K562 (cell line): ENCODE measurements around the gene MAP4K5. TPM values are rescaled to one million over a fixed set of nuclear protein-coding genes. Genes with fewer than 3 reads are reported as not detected.
A peak's percentile ranks its signal among the peaks of the same experiment; 100 is the strongest.

Experiments used
- ATAC-seq: fragments of 200-7000 bp; cut with Tn5 transposase; 3 replicates; pipeline ENCODE4 v1.9.1; 2020; ENCODE audit warnings: moderate library complexity
- BruUV-seq: library from RNA; stranded (reverse); fragments of 400-500 nt; replicated peaks from 2 replicates; lab custom pipeline; 2021; lab: Mats Ljungman, UMichigan
- CTCF ChIA-PET: fragments of 300-600 bp; formaldehyde crosslinking; extraction: SDS; loops from one replicate; lab custom pipeline; 2021; ENCODE audit warnings: low intra/inter-chr PET ratio; lab: Yijun Ruan, JAX
- POLR2A ChIA-PET: fragments of 300-600, 350-650 bp; sonication (Branson Sonifier 250); formaldehyde crosslinking; extraction: SDS; loops from one replicate; lab custom pipeline; 2021; ENCODE audit warnings: antibody characterized with exemption, inconsistent platforms; lab: Yijun Ruan, JAX
- DNase-seq, 4 experiments: peaks; one replicate each; pipeline versions ENCODE4 v3.0.0 to v3.0.0-alpha.2; 2011 to 2018; ENCODE audit warnings: low spot score in 3 of 4, mixed read lengths in 3 of 4; ENCODE audit errors: extremely low read depth in 1 of 4
- FAIRE-seq: peaks from 2 replicates; lab custom pipeline; 2011; peaks lifted over from hg19 to GRCh38; lab: Jason Lieb, UNC
- H2AFZ ChIP-seq: 2 replicates; pipeline ENCODE4 v1.6.0; 2011; ENCODE audit warnings: low read depth, low read length, control low read depth, inconsistent platforms
- H3K27ac ChIP-seq: fragments of 200-600 bp; 3 replicates; pipeline ENCODE4 v1.8.0; 2011; ENCODE audit warnings: low read depth, mild to moderate bottlenecking, control low read depth, inconsistent platforms, low read length, moderate library complexity, mixed read lengths; ENCODE audit errors: extremely low read depth
- H3K27me3 ChIP-seq, 2 experiments: fragments of 300-600 bp in 1 of 2; 2 replicates in 1 of 2; 3 replicates in 1 of 2; pipeline versions ENCODE4 v1.6.0 to v1.8.0; 2011; ENCODE audit warnings: inconsistent platforms in 2 of 2, low read length in 2 of 2, mild to moderate bottlenecking in 1 of 2, mixed read lengths in 1 of 2, moderate library complexity in 1 of 2; ENCODE audit not compliant: control insufficient read depth in 2 of 2, insufficient read depth in 2 of 2
- H3K36me3 ChIP-seq: fragments of 300-600 bp; 3 replicates; pipeline ENCODE4 v1.8.0; 2011; ENCODE audit warnings: mild to moderate bottlenecking, low read length, inconsistent platforms; ENCODE audit not compliant: control insufficient read depth, insufficient read depth
- H3K4me1 ChIP-seq, 2 experiments: fragments of 200-600 bp in 1 of 2; replicated peaks in 1 of 2; 2 replicates in 1 of 2; 3 replicates in 1 of 2; pipeline versions ENCODE4 v1.5.1 to v1.8.0; 2011; ENCODE audit warnings: inconsistent platforms in 2 of 2, low read length in 2 of 2, mild to moderate bottlenecking in 1 of 2, mixed read lengths in 1 of 2, moderate library complexity in 1 of 2; ENCODE audit not compliant: control insufficient read depth in 2 of 2, insufficient read depth in 2 of 2
- H3K4me2 ChIP-seq: 2 replicates; pipeline ENCODE4 v1.6.1; 2011; ENCODE audit warnings: low read length, control low read depth, inconsistent platforms, mixed read lengths; ENCODE audit not compliant: insufficient read depth
- H3K4me3 ChIP-seq: fragments of 200-600 bp; sonication (generic), shearing (Covaris generic); 2 replicates; pipeline ENCODE4 v1.5.1; 2016; ENCODE audit warnings: control low read depth, inconsistent platforms
- H3K79me2 ChIP-seq: fragments of 200-600 bp; 3 replicates; pipeline ENCODE4 v1.8.0; 2011; ENCODE audit warnings: low read length, inconsistent platforms; ENCODE audit not compliant: control insufficient read depth, insufficient read depth
- H3K9ac ChIP-seq, 2 experiments: 2 replicates each; pipeline versions ENCODE4 v1.6.0 to v1.6.1; 2011; ENCODE audit warnings: low read depth in 2 of 2, low read length in 2 of 2, control low read depth in 1 of 2, inconsistent platforms in 1 of 2, mild to moderate bottlenecking in 1 of 2, mixed read lengths in 1 of 2; ENCODE audit not compliant: insufficient read depth in 1 of 2
- H3K9me1 ChIP-seq: one replicate; pipeline ENCODE4 v1.6.0; 2011; ENCODE audit warnings: inconsistent platforms, mild to moderate bottlenecking, low read length, moderate library complexity; ENCODE audit not compliant: control insufficient read depth, insufficient read depth
- H3K9me3 ChIP-seq: replicated peaks from 2 replicates; pipeline ENCODE4 v1.5.1; 2011; ENCODE audit warnings: low read depth, low read length, inconsistent platforms; ENCODE audit not compliant: control insufficient read depth, insufficient read depth
- H4K20me1 ChIP-seq: replicated peaks from 2 replicates; pipeline ENCODE4 v1.6.1; 2011; ENCODE audit warnings: low read length, inconsistent platforms, mixed read lengths; ENCODE audit not compliant: control insufficient read depth, insufficient read depth
- CBFA2T3 ChIP-seq: fragments of 450-650 bp; IDR thresholded peaks from 2 replicates; pipeline ENCODE4 v1.6.1; 2017
- CHD2 ChIP-seq: IDR thresholded peaks from 2 replicates; pipeline ENCODE4 v1.6.1; 2011; ENCODE audit warnings: low read depth, low read length
- KAT2B ChIP-seq: IDR thresholded peaks from one replicate; pipeline ENCODE4 v1.6.1; 2012; ENCODE audit warnings: low read depth, mild to moderate bottlenecking, control low read depth, inconsistent platforms, low read length, moderate library complexity
- KHSRP ChIP-seq: fragments of 450-650 bp; IDR thresholded peaks from 2 replicates; pipeline ENCODE4 v1.6.1; 2017
- SMAD4 ChIP-seq: fragments of 250-450 bp; sonication (Bioruptor Pico); conservative IDR thresholded peaks from 2 replicates; pipeline ENCODE4 v1.8.0; 2021; ENCODE audit warnings: inconsistent platforms, mild to moderate bottlenecking, moderate library complexity
- SNRNP70 ChIP-seq: fragments of 200-400 bp; formaldehyde crosslinking; optimal IDR thresholded peaks from 2 replicates; pipeline ENCODE3; 2017; ENCODE audit warnings: low read depth, low read length
- TBP ChIP-seq: optimal IDR thresholded peaks from 2 replicates; pipeline ENCODE3; 2011; ENCODE audit warnings: low read depth, low read length, improper control_type of control experiment
- TCF7L2 ChIP-seq: fragments of 150-350 bp; IDR thresholded peaks from 2 replicates; pipeline ENCODE4 v1.6.1; 2016; ENCODE audit warnings: low read depth, mild to moderate bottlenecking, low read length, moderate library complexity
- TFAP4 ChIP-seq: sonication (generic); formaldehyde crosslinking; IDR thresholded peaks from 2 replicates; pipeline ENCODE4 v1.8.0; 2022; ENCODE audit warnings: missing genetic modification reagents, mild to moderate bottlenecking, moderate library complexity, borderline replicate concordance
- ZFP30 ChIP-seq: fragments of 250-450 bp; sonication (Bioruptor Pico); IDR thresholded peaks from 2 replicates; pipeline ENCODE4 v1.8.0; 2022; ENCODE audit warnings: moderate library complexity, mild to moderate bottlenecking, inconsistent platforms, borderline replicate concordance
- ZNF197 ChIP-seq: fragments of 200-800 bp; sonication (Bioruptor generic); IDR thresholded peaks from 2 replicates; pipeline ENCODE4 v1.6.1; 2016; ENCODE audit warnings: low read depth, missing genetic modification characterization, missing compliant biosample characterization
- ZNF592 ChIP-seq: fragments of 450-650 bp; IDR thresholded peaks from 2 replicates; pipeline ENCODE4 v1.6.1; 2017; ENCODE audit warnings: antibody characterized with exemption, mild to moderate bottlenecking
- ZNF695 ChIP-seq: fragments of 450-650 bp; formaldehyde crosslinking; IDR thresholded peaks from 2 replicates; pipeline ENCODE4 v1.4.0; 2020; ENCODE audit warnings: mild to moderate bottlenecking, moderate library complexity
- WGBS: fragments of 100-300 bp; shearing (Covaris generic); methylation state at CpG from one replicate; pipeline ENCODE4 v1.1.6; 2016; ENCODE audit warnings: low coverage, mixed read lengths; ENCODE audit not compliant: insufficient coverage; ENCODE audit errors: missing lambda C conversion rate; 5-methylcytosine and 5-hydroxymethylcytosine counted together
- in situ Hi-C: fragments of 300-500 bp; cut with MboI; formaldehyde crosslinking; loops from 4 replicates; pipeline ENCODE4 v1.15.0; 2018; ENCODE audit warnings: inconsistent platforms, mixed read lengths
- intact Hi-C: fragments of 100-400 bp; cut with micrococcal nuclease; formaldehyde crosslinking; loops from 2 replicates; pipeline ENCODE4 v1.14.2; 2022
- polyA plus RNA-seq, 8 experiments: library from polyadenylated mRNA; depleted of rRNA in 4 of 8; stranded (reverse) in 5 of 8; unstranded in 3 of 8; fragments of >200 nt; fragmentation: Nextera tagmentation in 2 of 8; fragmentation: Illumina TruSeq in 1 of 8; extraction: Ambion mirVana in 2 of 8; extraction: Trizol in 1 of 8; gene quantifications; 2 replicates each; pipeline versions ENCODE4 v1.2.1 to v1.2.3, GENCODE V29; 2011 to 2014; ENCODE audit warnings: inconsistent platforms in 1 of 8, missing spikeins in 1 of 8
- total RNA-seq, 7 experiments: library from RNA; depleted of rRNA in 6 of 7; stranded (reverse); fragments of >200 nt in 6 of 7; fragmentation: Illumina TruSeq in 2 of 7; extraction: Trizol in 2 of 7; gene quantifications; 2 replicates each; pipeline versions ENCODE4 v1.2.1 to v1.2.3, GENCODE V29; 2011 to 2021; ENCODE audit warnings: low replicate concordance in 1 of 7

MAP4K5 gene
- total and polyA plus RNA-seq, 9 of the 15 experiments (the other 6 are each of a cell fraction or from before 2014, with no cell fraction given): 5.9 to 29.4 (median 18.0) TPM

- Histone ChIP-seq H3K27me3 (no peaks in the 10 kb centered on the region), H3K27ac (no peak overlapping the region), H3K4me1 (no peaks in the 10 kb centered on the region), H3K4me3 (no peak overlapping the region), H4K20me1 (no peaks in the 10 kb centered on the region), H3K9me3 (peaks cover 2% of the 10 kb centered on the region; the same call in 1 of the 2 replicates), H3K9me1 (no peaks in the 10 kb centered on the region)
- in situ Hi-C loops: no loop called here
- ATAC-seq (no peak), FAIRE-seq (no peak)
- intact Hi-C loops: no loop called here
- POLR2A ChIA-PET: no interaction called here
- CTCF ChIA-PET: no interaction called here
- no TSS peak for BruUV-seq
- TF ChIP-seq CBFA2T3 (peak; percentile 30), CHD2 (no peak), KAT2B (no peak)
- TF ChIP-seq, all 486 proteins: peak for 1
- no peak overlapping the region for H2AFZ ChIP-seq
- 94% methylated on average over 2 of the region's 2 CpGs for WGBS
- no peak overlapping the region for H3K4me2 ChIP-seq
- H3K9ac ChIP-seq: no peak overlapping the region
- no peak for DNase-seq
- no peaks in the 10 kb centered on the region for H3K79me2 ChIP-seq
- peaks cover 25% of the 10 kb centered on the region; the same call in 2 of the 3 replicates for H3K36me3 ChIP-seq
Measured at GRCh38 chr14:50462111-50462510, 70.3 kb downstream of the MAP4K5 start.

GRCh38 chr14:50453869-50454268 is 78.5 kb downstream of the MAP4K5 start:
- Histone ChIP-seq H3K36me3 (peaks cover 58% of the 10 kb centered on the region; the same call in 2 of the 3 replicates), H3K4me1 (no peaks in the 10 kb centered on the region), H2AFZ (no peak overlapping the region), H3K9ac (no peak overlapping the region), H3K4me3 (no peak overlapping the region), H3K27ac (no peak overlapping the region), H3K79me2 (no peaks in the 10 kb centered on the region), H3K4me2 (no peak overlapping the region), H3K9me3 (peaks cover 2% of the 10 kb centered on the region; the same call in 1 of the 2 replicates), H3K9me1 (no peaks in the 10 kb centered on the region), H3K27me3 (no peaks in the 10 kb centered on the region), H4K20me1 (no peaks in the 10 kb centered on the region)
- 90% methylated on average over 2 of the region's 2 CpGs for WGBS
- no TSS peak for BruUV-seq
- intact Hi-C loops: no loop called here
- FAIRE-seq (no peak), DNase-seq (no peak), ATAC-seq (no peak)
- CTCF ChIA-PET: interaction anchor here (0.7 kb wide), 1 partner anchor 142 kb away, joined by 3 read pairs; the partner anchor contains the start of gene L2HGDH
- POLR2A ChIA-PET: no interaction called here
- in situ Hi-C loops: no loop called here
- TF ChIP-seq TFAP4 (CRISPR knock-in tag): no peak
- no peak for TF ChIP-seq ZNF197
- no peak for TF ChIP-seq ZNF695 (CRISPR knock-in tag)
- TF ChIP-seq ZNF592: no peak
- TF ChIP-seq ZFP30: no peak
- TF ChIP-seq SMAD4: no peak
- TF ChIP-seq TBP: no peak
- TF ChIP-seq SNRNP70: no peak
- no peak for TF ChIP-seq TCF7L2
- no peak for TF ChIP-seq KHSRP
